ENCODE results near the gene RNF114.
A peak's percentile ranks its signal among the peaks of the same experiment; 100 is the strongest.
"Not testable (repeated sequence)": the region's sequence is repeated elsewhere in the genome, so short reads cannot be mapped to it uniquely, and the experiment has no call there.

RNF114 gene

GRCh38 chr20:49951151-49951550 is 15.0 kb downstream of the RNF114 start:
- DNase-seq (ENCODE audit: insufficient read length, low spot score): no peak
- no peak for FAIRE-seq
- no peak for TF ChIP-seq POLR2A (IDR thresholded peaks at IDR 0.05; ENCODE audit: low read depth, low read length)

GRCh38 chr20:49955167-49955566 is 19.0 kb downstream of the RNF114 start:
- TF ChIP-seq POLR2A (IDR thresholded peaks at IDR 0.05; ENCODE audit: low read depth, low read length): no peak
- FAIRE-seq: no peak
- DNase-seq (ENCODE audit: insufficient read length, low spot score): no peak

- FAIRE-seq; DNase-seq (ENCODE audit: insufficient read length, low spot score): not testable (repeated sequence)
These were observed 19.7 kb downstream of the RNF114 start for GRCh38 chr20:49955830-49956396.

GRCh38 chr20:49956689-49957088 is 20.5 kb downstream of the RNF114 start:
- TF ChIP-seq POLR2A (IDR thresholded peaks at IDR 0.05; ENCODE audit: low read depth, low read length): no peak
- no peak for FAIRE-seq
- no peak for DNase-seq (ENCODE audit: insufficient read length, low spot score)

- not testable (repeated sequence) for FAIRE-seq; DNase-seq (ENCODE audit: insufficient read length, low spot score)
These were observed 21.1 kb downstream of the RNF114 start for GRCh38 chr20:49957089-49957938.

GRCh38 chr20:49961413-49961812 is 25.2 kb downstream of the RNF114 start:
- no peak for TF ChIP-seq POLR2A (IDR thresholded peaks at IDR 0.05; ENCODE audit: low read depth, low read length)
- FAIRE-seq (no peak), DNase-seq (ENCODE audit: insufficient read length, low spot score) (no peak)

GRCh38 chr20:49964964-49965780 is 29.0 kb downstream of the RNF114 start:
- peak; percentile 64 for DNase-seq (ENCODE audit: insufficient read length, low spot score)
- no peak for TF ChIP-seq POLR2A (IDR thresholded peaks at IDR 0.05; ENCODE audit: low read depth, low read length)
- no peak for FAIRE-seq

- FAIRE-seq: no peak
- TF ChIP-seq POLR2A (IDR thresholded peaks at IDR 0.05; ENCODE audit: low read depth, low read length): no peak
- no peak for DNase-seq (ENCODE audit: insufficient read length, low spot score)
These were observed 29.6 kb downstream of the RNF114 start for GRCh38 chr20:49965781-49966305.

- no peak for DNase-seq (ENCODE audit: insufficient read length, low spot score)
- no peak for FAIRE-seq
- TF ChIP-seq POLR2A (IDR thresholded peaks at IDR 0.05; ENCODE audit: low read depth, low read length): no peak
These were observed 30.7 kb downstream of the RNF114 start for GRCh38 chr20:49966861-49967260.

GRCh38 chr20:49969234-49969633 is 33.0 kb downstream of the RNF114 start:
- FAIRE-seq: no peak
- no peak for TF ChIP-seq POLR2A (IDR thresholded peaks at IDR 0.05; ENCODE audit: low read depth, low read length)
- DNase-seq (ENCODE audit: insufficient read length, low spot score): no peak

GRCh38 chr20:49969946-49970345 is 33.7 kb downstream of the RNF114 start:
- no peak for TF ChIP-seq POLR2A (IDR thresholded peaks at IDR 0.05; ENCODE audit: low read depth, low read length)
- FAIRE-seq (no peak), DNase-seq (ENCODE audit: insufficient read length, low spot score) (no peak)

- DNase-seq (ENCODE audit: insufficient read length, low spot score) (no peak), FAIRE-seq (no peak)
- no peak for TF ChIP-seq POLR2A (IDR thresholded peaks at IDR 0.05; ENCODE audit: low read depth, low read length)
These were observed 34.3 kb downstream of the RNF114 start for GRCh38 chr20:49970498-49970897.

- no peak for TF ChIP-seq POLR2A (IDR thresholded peaks at IDR 0.05; ENCODE audit: low read depth, low read length)
- FAIRE-seq (no peak), DNase-seq (ENCODE audit: insufficient read length, low spot score) (no peak)
These were observed 37.8 kb downstream of the RNF114 start for GRCh38 chr20:49973981-49974380.

- DNase-seq (ENCODE audit: insufficient read length, low spot score): no peak
- no peak for TF ChIP-seq POLR2A (IDR thresholded peaks at IDR 0.05; ENCODE audit: low read depth, low read length)
- FAIRE-seq: no peak
These were observed 40.3 kb downstream of the RNF114 start for GRCh38 chr20:49976542-49976941.

GRCh38 chr20:49977740-49978139 is 41.5 kb downstream of the RNF114 start:
- not testable (repeated sequence) for DNase-seq (ENCODE audit: insufficient read length, low spot score); FAIRE-seq

All from H54 (cell line).